Measurements from ENCODE around the gene ZCWPW1. TPM values are rescaled to one million over a fixed set of nuclear protein-coding genes. Genes with fewer than 3 reads are reported as not detected.

The ZCWPW1 gene
- total RNA-seq, 1 donor from 2014 or later: 3.1 TPM

Other genes with a start within 250 kb of the ZCWPW1 start
- not detected for gene PVRIG, start 208.8 kb downstream of the ZCWPW1 start, total RNA-seq
- gene SPDYE3, start 121.0 kb downstream of the ZCWPW1 start, total RNA-seq: not detected
- gene PILRB, start 70.6 kb downstream of the ZCWPW1 start, total RNA-seq: 4.2 TPM
- gene PILRA, start 55.2 kb downstream of the ZCWPW1 start, total RNA-seq: 1.6 TPM
- gene MEPCE, start 1.1 kb upstream of the ZCWPW1 start, total RNA-seq: 30.8 TPM
- 5.2 TPM for gene PPP1R35, start 7.8 kb upstream of the ZCWPW1 start, total RNA-seq
- not detected for gene SPACDR, start 35.6 kb upstream of the ZCWPW1 start, total RNA-seq
- gene TSC22D4, start 50.5 kb upstream of the ZCWPW1 start, total RNA-seq: 13.6 TPM
- gene NYAP1, start 55.2 kb upstream of the ZCWPW1 start, total RNA-seq: 3.1 TPM
- gene AGFG2, start 110.5 kb upstream of the ZCWPW1 start, total RNA-seq: 3.1 TPM
- gene SAP25, start 145.2 kb upstream of the ZCWPW1 start, total RNA-seq: not detected
- gene LRCH4, start 157.4 kb upstream of the ZCWPW1 start, total RNA-seq: 6.3 TPM
- gene FBXO24, start 157.6 kb upstream of the ZCWPW1 start, total RNA-seq: 1.0 TPM
- gene PCOLCE, start 173.7 kb upstream of the ZCWPW1 start, total RNA-seq: 91.9 TPM
- 2.6 TPM for gene MOSPD3, start 183.8 kb upstream of the ZCWPW1 start, total RNA-seq
- gene TFR2, start 212.8 kb upstream of the ZCWPW1 start, total RNA-seq: 1.0 TPM
- not detected for gene ACTL6B, start 227.7 kb upstream of the ZCWPW1 start, total RNA-seq
- gene GNB2, start 245.0 kb upstream of the ZCWPW1 start, total RNA-seq: 48.5 TPM

All from skeletal muscle tissue (tissue), 1 donor.